Gastroesophageal sphincter (tissue), 3 donors: ENCODE measurements around the gene ARHGEF19.
A peak's percentile ranks its signal among the peaks of the same experiment; 100 is the strongest.

ENCODE experiments used
- EP300 ChIP-seq: sonication (generic); formaldehyde crosslinking; IDR thresholded peaks from one replicate; pipeline ENCODE4 v1.6.1; 2017; ENCODE audit warnings: antibody characterized with exemption, mild to moderate bottlenecking
- POLR2A ChIP-seq, 2 donors: fragments of 450-650 bp; IDR thresholded peaks; one replicate each; pipeline ENCODE4 v1.6.1; 2017; ENCODE audit warnings: antibody characterized with exemption in 2 of 2, mild to moderate bottlenecking in 2 of 2, moderate library complexity in 1 of 2
- POLR2AphosphoS5 ChIP-seq: sonication (generic); formaldehyde crosslinking; IDR thresholded peaks from one replicate; pipeline ENCODE4 v1.6.1; 2017; ENCODE audit warnings: antibody characterized with exemption
- TF ChIP-seq, protein P1 (sequence below), 4 experiments: fragments of 200-600 bp in 2 of 4; fragments of 450-650 bp in 2 of 4; sonication (generic) in 1 of 4; IDR thresholded peaks; one replicate each; pipeline ENCODE4 v1.5.1; 2017 to 2019; ENCODE audit warnings: antibody characterized with exemption in 4 of 4, mild to moderate bottlenecking in 2 of 4, moderate library complexity in 2 of 4

DNA sequence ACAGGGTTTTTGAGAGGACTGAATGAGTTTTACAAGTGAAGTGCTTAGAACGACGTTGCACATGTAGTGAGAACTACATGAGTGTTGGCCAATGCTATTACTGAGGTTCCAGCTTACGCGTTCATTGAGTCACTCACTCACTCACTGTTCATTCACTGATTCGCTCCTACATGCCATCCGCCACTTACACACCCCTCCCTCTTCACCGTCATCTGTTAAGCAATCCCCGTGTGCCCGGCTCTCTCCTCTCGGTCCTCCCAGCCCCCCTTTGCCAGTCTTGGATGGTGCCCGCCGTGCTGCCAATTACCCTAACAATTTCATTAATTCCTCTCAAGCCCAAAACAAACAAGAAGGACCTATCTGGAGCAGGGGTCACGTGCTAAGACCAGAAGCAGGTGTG is 29.3 kb downstream of the ARHGEF19 start:
- TF ChIP-seq, protein P1, sequence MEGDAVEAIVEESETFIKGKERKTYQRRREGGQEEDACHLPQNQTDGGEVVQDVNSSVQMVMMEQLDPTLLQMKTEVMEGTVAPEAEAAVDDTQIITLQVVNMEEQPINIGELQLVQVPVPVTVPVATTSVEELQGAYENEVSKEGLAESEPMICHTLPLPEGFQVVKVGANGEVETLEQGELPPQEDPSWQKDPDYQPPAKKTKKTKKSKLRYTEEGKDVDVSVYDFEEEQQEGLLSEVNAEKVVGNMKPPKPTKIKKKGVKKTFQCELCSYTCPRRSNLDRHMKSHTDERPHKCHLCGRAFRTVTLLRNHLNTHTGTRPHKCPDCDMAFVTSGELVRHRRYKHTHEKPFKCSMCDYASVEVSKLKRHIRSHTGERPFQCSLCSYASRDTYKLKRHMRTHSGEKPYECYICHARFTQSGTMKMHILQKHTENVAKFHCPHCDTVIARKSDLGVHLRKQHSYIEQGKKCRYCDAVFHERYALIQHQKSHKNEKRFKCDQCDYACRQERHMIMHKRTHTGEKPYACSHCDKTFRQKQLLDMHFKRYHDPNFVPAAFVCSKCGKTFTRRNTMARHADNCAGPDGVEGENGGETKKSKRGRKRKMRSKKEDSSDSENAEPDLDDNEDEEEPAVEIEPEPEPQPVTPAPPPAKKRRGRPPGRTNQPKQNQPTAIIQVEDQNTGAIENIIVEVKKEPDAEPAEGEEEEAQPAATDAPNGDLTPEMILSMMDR (IDR thresholded peaks at IDR 0.05) = no peak
- no peak for TF ChIP-seq EP300
- peak; percentile 76 for TF ChIP-seq POLR2AphosphoS5
- TF ChIP-seq POLR2A (IDR thresholded peaks at IDR 0.05) = no peak
